IPS-18a (cell line): Measurements from ENCODE around the gene UVRAG.

Experiments
- H3K27ac ChIP-seq: one replicate; pipeline ENCODE4 v1.5.1; 2013; ENCODE audit warnings: low read length
- H3K27me3 ChIP-seq: one replicate; pipeline ENCODE4 v1.6.1; 2013; ENCODE audit warnings: mild to moderate bottlenecking, low read length; ENCODE audit not compliant: control insufficient read depth, insufficient read depth
- H3K36me3 ChIP-seq: one replicate; pipeline ENCODE4 v1.6.1; 2013; ENCODE audit warnings: low read depth, low read length; ENCODE audit not compliant: control insufficient read depth
- H3K4me1 ChIP-seq: one replicate; pipeline ENCODE4 v1.6.1; 2013; ENCODE audit warnings: low read depth, low read length; ENCODE audit not compliant: control insufficient read depth
- H3K4me3 ChIP-seq: one replicate; pipeline ENCODE4 v1.5.1; 2013; ENCODE audit warnings: low read length
- H3K9ac ChIP-seq: one replicate; pipeline ENCODE4 v1.6.1; 2013; ENCODE audit warnings: mild to moderate bottlenecking, low read length, moderate library complexity
- H3K9me3 ChIP-seq: one replicate; pipeline ENCODE4 v1.6.1; 2013; ENCODE audit warnings: low read depth, low read length; ENCODE audit not compliant: control insufficient read depth

Gene UVRAG

DNA sequence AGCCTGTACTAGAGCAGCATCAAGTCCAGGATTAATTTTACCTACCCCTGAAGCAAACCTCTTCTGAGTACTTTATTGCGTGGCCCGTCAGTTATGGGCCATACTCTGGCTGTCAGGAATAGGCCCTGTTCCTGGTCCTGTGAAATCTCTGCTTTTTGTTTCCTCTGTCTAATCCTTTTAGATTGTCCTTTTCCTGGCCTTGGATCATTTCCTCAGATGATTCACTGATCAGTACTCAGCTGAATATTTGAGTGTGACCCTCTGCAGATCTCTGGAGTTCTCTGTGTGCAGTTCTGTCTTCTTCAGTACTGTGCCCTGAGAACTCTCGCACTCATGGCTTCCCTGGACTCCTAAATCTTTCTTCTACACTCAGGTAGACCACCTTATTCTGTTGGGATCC lies 123.5 kb downstream of the UVRAG start:
- no peaks in the 10 kb centered on the region for H3K27me3 ChIP-seq

DNA sequence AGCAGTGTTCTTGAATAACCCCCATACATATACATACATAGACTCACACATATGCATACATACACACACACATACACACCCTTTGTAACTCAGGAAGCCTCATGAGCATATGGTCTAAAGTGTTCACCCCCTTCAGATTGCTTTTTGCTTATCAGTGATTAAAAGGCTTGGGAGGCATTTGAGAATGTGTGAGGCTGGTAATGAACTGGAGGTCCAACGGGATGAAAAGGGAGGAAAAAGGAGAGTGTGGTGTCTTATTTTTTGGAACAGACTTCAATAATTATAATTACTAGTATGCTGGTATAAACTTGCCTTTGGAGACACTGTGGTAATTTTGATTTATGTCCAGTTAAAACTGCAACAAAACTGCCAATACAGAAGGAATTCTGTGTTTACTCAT lies 124.5 kb downstream of the UVRAG start:
- no peaks in the 10 kb centered on the region for H3K9me3 ChIP-seq
- no peak overlapping the region for H3K9ac ChIP-seq
- H3K4me3 ChIP-seq: no peak overlapping the region
- no peaks in the 10 kb centered on the region for H3K4me1 ChIP-seq
- no peaks in the 10 kb centered on the region for H3K36me3 ChIP-seq
- H3K27me3 ChIP-seq: no peaks in the 10 kb centered on the region
- no peak overlapping the region for H3K27ac ChIP-seq

More for the DNA sequence above, 123.5 kb downstream of the UVRAG start:
- no peak overlapping the region for H3K27ac ChIP-seq
- no peaks in the 10 kb centered on the region for H3K9me3 ChIP-seq
- H3K4me3 ChIP-seq: no peak overlapping the region
- H3K4me1 ChIP-seq: no peaks in the 10 kb centered on the region
- H3K36me3 ChIP-seq: no peaks in the 10 kb centered on the region
- H3K9ac ChIP-seq: no peak overlapping the region

DNA sequence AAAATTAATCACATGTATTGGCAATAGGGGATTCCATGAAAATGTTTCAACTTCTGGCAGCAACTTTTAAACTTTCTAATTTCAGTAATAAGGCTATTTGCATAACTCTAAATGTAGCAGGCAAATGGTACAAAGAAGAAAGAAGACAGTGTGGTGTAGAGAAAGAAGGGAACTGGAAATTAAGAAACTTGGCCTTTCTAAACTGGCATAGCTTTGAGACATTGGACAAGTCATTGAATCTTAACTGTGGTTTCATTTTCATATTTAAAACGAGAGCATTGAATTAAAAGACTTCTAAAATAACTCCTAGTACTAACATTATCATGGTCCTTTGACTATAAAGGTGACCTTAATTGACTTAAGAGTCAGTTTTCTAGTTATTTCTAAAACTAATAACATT lies 125.0 kb downstream of the UVRAG start:
- Histone ChIP-seq H3K27me3 (no peaks in the 10 kb centered on the region), H3K27ac (no peak overlapping the region), H3K4me1 (no peaks in the 10 kb centered on the region), H3K9me3 (no peaks in the 10 kb centered on the region), H3K36me3 (no peaks in the 10 kb centered on the region), H3K4me3 (no peak overlapping the region), H3K9ac (no peak overlapping the region)

DNA sequence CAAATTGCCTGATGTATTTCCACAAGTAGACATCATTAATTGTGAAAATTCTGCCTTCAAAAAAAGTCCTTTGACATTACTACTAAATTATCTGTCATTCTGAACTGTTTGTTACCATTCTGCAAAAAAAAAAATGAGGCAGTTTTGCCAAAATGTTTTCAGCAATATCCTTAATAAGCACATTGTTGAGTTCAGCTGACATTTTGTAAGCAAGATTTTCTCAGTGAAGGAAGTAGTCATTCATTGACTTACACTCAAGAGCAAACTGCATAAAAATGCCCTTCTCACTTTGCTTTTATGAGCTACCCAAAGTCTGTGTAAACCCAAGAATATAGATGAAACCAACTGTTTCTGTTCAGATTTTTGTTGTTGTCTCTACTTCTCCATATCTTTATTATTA lies 125.9 kb downstream of the UVRAG start:
- no peak overlapping the region for H3K4me3 ChIP-seq
- H3K36me3 ChIP-seq: no peaks in the 10 kb centered on the region
- no peaks in the 10 kb centered on the region for H3K27me3 ChIP-seq
- H3K4me1 ChIP-seq: no peaks in the 10 kb centered on the region
- no peak overlapping the region for H3K27ac ChIP-seq
- no peaks in the 10 kb centered on the region for H3K9me3 ChIP-seq
- no peak overlapping the region for H3K9ac ChIP-seq

DNA sequence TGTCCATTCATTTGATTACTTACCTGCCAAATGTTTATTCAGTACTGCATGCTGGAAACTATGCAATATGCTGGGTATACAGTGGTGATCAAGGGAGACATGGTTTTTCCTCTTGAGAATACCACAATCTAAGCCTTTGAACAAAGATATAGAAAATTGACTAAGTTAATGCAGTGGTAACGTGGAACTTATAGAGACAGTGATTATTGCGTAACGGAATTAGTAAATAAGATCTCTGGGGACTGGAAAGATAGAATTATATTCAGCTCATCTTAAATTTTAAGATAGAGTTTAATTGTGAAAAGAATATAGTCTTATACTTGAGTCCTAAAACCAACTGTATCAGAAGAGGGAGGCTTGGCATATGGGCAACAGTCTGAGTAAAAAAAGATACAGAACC lies 129.5 kb downstream of the UVRAG start:
- H3K4me3 ChIP-seq: no peak overlapping the region
- H3K27me3 ChIP-seq: no peaks in the 10 kb centered on the region
- no peak overlapping the region for H3K9ac ChIP-seq
- no peak overlapping the region for H3K27ac ChIP-seq
- H3K4me1 ChIP-seq: peaks cover 13% of the 10 kb centered on the region
- no peaks in the 10 kb centered on the region for H3K36me3 ChIP-seq
- no peaks in the 10 kb centered on the region for H3K9me3 ChIP-seq

DNA sequence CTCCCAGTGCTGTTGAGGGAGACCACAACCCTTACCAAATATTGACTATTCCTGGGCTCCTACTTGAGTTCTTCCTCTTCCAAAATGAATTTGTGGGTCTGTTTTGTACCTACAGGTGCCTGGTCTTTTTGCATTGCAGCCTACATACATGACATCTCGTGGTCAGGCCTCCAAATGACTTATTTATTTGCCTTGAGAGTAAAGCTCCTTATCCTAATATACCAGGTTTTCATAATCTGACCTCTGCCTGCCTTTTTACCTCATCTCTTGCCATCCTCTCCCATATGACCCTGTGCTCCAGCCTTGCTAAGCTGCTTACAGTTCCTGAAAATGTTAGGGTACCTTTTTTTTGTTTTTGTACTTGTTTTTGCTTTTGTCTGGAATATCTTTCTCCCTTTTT lies 130.4 kb downstream of the UVRAG start:
- no peaks in the 10 kb centered on the region for H3K36me3 ChIP-seq
- H3K9ac ChIP-seq: no peak overlapping the region
- H3K27ac ChIP-seq: no peak overlapping the region
- no peaks in the 10 kb centered on the region for H3K9me3 ChIP-seq
- H3K4me1 ChIP-seq: peaks cover 13% of the 10 kb centered on the region
- H3K27me3 ChIP-seq: no peaks in the 10 kb centered on the region
- no peak overlapping the region for H3K4me3 ChIP-seq

DNA sequence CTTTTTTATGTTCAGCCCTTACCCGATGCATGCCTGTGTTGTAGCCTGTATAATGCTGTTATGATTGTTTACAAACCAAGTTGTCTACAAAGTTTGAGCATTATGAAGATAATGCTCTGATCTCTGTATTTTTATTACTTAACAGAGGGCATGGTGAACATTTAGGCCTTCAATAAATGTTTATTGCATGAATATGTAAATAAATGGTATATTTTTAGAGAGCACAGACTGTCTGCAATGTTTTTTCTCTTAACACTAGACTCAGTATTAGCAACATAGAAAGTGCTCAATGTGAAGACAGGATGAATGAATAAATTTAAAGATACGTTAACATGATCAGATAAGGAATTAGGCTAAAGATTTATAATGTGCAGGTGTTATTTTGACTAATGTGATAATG lies 130.9 kb downstream of the UVRAG start:
- Histone ChIP-seq H3K27ac (no peak overlapping the region), H3K27me3 (no peaks in the 10 kb centered on the region), H3K9me3 (no peaks in the 10 kb centered on the region), H3K4me1 (peaks cover 13% of the 10 kb centered on the region), H3K9ac (no peak overlapping the region), H3K36me3 (no peaks in the 10 kb centered on the region), H3K4me3 (no peak overlapping the region)

DNA sequence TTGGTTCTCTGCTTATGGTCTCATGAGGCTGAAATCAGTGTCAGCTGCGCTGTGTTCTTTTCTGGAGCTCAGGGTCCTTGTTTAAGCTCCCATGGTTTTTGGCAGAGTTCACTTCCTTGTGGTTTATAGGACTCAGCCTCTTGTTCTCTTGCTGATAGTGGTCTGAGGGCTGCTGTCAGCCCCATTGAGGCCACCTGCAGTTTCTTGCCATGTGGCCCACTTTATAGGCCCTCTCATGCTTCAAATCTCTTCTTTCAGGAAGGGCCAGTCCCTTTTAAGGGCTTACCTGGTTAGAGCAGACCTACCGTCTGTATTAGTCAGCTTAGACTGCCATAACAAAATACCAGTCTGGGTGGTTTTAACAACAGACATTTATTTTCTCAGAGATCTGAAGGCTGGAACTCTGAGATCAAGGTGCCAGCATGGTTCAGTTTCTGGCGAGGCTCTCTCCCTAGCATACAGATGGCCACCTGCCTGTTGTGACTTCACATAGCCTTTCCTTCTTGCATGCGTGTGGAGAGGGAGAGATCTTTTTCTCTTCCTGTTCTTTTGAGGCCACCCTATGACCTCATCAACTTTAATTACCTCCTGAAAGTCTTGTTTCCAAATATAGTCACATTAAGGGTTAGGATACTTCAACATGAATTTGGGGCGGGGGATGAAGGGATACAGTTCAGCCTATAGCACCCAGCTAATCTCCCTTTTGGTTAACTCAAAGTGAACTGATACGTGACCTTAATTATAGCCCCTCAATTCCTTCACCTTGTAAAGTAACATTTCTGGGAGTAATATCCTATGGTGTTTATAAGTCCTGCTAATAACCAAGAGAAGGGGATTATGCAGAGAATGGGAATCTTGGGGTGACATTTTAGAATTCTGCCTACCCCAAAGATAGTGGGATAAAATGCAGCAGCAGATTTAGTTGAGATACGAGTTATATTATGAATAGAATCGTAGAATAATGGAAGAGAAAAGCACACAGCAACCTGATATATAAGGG lies 131.8 kb downstream of the UVRAG start:
- no peaks in the 10 kb centered on the region for H3K27me3 ChIP-seq
- H3K9ac ChIP-seq: no peak overlapping the region
- no peak overlapping the region for H3K27ac ChIP-seq
- H3K4me1 ChIP-seq: peaks cover 13% of the 10 kb centered on the region
- no peaks in the 10 kb centered on the region for H3K9me3 ChIP-seq
- H3K4me3 ChIP-seq: no peak overlapping the region
- no peaks in the 10 kb centered on the region for H3K36me3 ChIP-seq

DNA sequence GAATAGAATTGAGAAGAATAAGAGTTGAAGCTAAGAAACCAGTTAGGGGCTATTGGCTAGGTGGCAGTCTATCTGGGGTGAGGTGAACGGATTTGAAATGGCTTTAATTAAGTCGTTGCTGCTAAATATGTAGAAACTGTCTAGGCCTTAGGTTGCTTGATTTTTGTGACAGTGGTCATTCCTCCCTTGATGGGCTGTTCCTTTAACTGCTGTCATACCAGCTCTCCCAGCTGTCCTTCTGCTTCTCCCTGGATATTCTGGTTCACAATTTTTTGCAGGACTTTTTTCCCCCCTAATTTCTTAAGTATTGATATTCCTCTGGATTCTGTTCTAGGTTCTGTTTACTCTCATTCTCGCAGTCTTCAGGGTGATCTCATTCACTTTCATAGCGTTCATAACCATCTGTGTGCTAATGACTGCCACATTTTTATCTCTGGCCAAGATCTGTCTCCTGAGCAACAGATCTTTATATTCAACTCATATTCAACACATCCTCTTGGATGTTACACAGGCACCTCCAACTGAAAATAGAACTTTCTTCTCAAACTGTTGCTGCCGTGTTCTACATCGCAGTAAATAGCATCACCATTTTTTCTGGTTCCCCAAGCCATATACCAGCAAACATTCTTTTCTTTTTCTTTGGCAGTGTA lies 134.1 kb downstream of the UVRAG start:
- no peaks in the 10 kb centered on the region for H3K9me3 ChIP-seq
- no peaks in the 10 kb centered on the region for H3K36me3 ChIP-seq
- H3K27ac ChIP-seq: no peak overlapping the region
- no peak overlapping the region for H3K4me3 ChIP-seq
- no peaks in the 10 kb centered on the region for H3K27me3 ChIP-seq
- no peak overlapping the region for H3K9ac ChIP-seq
- peaks cover 16% of the 10 kb centered on the region for H3K4me1 ChIP-seq

DNA sequence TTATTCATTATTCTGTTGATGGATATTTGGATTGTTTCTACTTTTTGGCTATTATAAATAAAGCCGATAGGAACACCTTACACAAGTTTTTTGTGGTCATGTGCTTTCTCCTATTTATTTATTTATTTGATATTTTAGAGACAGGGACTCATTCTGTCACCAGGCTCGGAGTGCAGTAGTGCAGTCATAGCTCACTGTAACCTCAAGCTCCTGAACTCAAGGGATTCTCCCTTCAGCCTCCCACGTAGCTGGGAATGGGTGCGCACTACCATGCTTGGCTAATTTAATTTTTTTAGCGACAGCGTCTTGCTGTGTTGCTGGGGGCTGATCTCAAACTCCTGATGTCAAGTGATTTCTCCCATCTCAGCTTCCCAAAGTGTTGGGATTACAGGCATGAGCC lies 135.1 kb downstream of the UVRAG start:
- Histone ChIP-seq H3K4me1 (peaks cover 16% of the 10 kb centered on the region), H3K27ac (no peak overlapping the region), H3K36me3 (no peaks in the 10 kb centered on the region), H3K27me3 (no peaks in the 10 kb centered on the region), H3K9ac (no peak overlapping the region), H3K9me3 (no peaks in the 10 kb centered on the region), H3K4me3 (no peak overlapping the region)

DNA sequence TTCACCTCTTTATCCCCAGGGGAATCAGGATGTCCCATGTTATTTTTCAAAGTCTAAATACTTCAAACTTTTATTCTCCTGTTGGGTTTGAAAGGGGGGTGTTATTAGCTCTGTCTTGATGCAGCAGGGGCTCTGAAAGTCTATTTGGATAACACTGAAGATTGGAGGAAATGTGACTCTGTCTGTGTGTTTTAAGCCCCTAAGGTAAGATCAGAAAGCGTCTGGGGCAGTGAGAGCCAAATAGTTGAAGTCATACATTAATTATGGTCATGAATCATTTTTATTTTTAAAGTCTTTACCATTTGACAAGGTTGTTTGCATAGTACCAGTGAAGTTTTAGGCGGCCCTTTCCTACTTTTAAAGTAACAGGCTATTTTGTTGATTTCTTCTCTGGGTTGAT lies 139.0 kb downstream of the UVRAG start:
- H3K27me3 ChIP-seq: no peaks in the 10 kb centered on the region
- no peaks in the 10 kb centered on the region for H3K9me3 ChIP-seq
- no peak overlapping the region for H3K27ac ChIP-seq
- H3K4me3 ChIP-seq: no peak overlapping the region
- H3K36me3 ChIP-seq: no peaks in the 10 kb centered on the region
- H3K9ac ChIP-seq: no peak overlapping the region
- H3K4me1 ChIP-seq: peaks cover 3% of the 10 kb centered on the region

DNA sequence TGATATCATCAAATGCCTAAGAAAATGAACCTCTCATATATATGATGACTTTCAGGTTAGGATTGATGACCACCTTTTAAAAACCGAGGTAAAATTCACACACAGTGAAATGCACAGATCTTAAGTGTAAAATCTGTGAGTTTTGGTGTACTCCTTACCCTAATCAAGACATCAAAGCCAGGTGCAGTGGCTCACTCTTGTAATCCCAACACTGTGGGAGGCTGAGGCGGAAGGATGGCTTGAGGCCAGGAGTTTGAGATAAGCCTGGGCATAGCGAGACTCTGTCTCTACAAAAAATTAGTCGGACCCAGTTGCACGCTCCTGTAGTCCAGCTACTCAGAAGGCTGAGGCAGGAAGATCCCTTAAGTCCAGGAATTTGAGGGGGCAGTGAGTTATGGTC lies 140.4 kb downstream of the UVRAG start:
- H3K27me3 ChIP-seq: no peaks in the 10 kb centered on the region
- H3K9ac ChIP-seq: no peak overlapping the region
- H3K4me1 ChIP-seq: peaks cover 3% of the 10 kb centered on the region
- H3K27ac ChIP-seq: no peak overlapping the region
- no peaks in the 10 kb centered on the region for H3K36me3 ChIP-seq
- no peaks in the 10 kb centered on the region for H3K9me3 ChIP-seq
- H3K4me3 ChIP-seq: no peak overlapping the region
